ENCODE measurements around the gene HYOU1.

Gene HYOU1

GRCh38 chr11:119092880-119093842 lies 36.2 kb upstream of the HYOU1 start:
- TF ChIP-seq ARNT (IDR thresholded peaks at IDR 0.05), result no peak
- TF ChIP-seq TARDBP (IDR thresholded peaks at IDR 0.05), result no peak
- TF ChIP-seq, protein P1, sequence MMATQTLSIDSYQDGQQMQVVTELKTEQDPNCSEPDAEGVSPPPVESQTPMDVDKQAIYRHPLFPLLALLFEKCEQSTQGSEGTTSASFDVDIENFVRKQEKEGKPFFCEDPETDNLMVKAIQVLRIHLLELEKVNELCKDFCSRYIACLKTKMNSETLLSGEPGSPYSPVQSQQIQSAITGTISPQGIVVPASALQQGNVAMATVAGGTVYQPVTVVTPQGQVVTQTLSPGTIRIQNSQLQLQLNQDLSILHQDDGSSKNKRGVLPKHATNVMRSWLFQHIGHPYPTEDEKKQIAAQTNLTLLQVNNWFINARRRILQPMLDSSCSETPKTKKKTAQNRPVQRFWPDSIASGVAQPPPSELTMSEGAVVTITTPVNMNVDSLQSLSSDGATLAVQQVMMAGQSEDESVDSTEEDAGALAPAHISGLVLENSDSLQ (IDR thresholded peaks at IDR 0.05), result no peak
- TF ChIP-seq FOXK2 (IDR thresholded peaks at IDR 0.05), result no peak
- no peak; the same call in 1 of the 2 replicates for TF ChIP-seq ELF4 (IDR thresholded peaks at IDR 0.05)
- TF ChIP-seq L3MBTL2 (conservative IDR thresholded peaks at IDR 0.05), result 0 out of 2 replicates have a peak, but pooled peaks have one; percentile 33
- TF ChIP-seq HDGF (IDR thresholded peaks at IDR 0.05; ENCODE audit: borderline replicate concordance), result 0 out of 2 replicates have a peak, but pooled peaks have one; percentile 65
- TF ChIP-seq LEF1 (IDR thresholded peaks at IDR 0.05; ENCODE audit: borderline replicate concordance), result no peak
- CTCF ChIA-PET, result no interaction called here
- DNase-seq (ENCODE audit: extremely low spot score), result no peak
- POLR2A ChIA-PET, result interaction anchor here (1.0 to 4.1 kb wide), 9 partner anchors 7 to 46 kb away, joined by 3 to 47 read pairs (median 7); partner anchors contain the start of genes C2CD2L, DPAGT1, HINFP and HMBS

DNA sequence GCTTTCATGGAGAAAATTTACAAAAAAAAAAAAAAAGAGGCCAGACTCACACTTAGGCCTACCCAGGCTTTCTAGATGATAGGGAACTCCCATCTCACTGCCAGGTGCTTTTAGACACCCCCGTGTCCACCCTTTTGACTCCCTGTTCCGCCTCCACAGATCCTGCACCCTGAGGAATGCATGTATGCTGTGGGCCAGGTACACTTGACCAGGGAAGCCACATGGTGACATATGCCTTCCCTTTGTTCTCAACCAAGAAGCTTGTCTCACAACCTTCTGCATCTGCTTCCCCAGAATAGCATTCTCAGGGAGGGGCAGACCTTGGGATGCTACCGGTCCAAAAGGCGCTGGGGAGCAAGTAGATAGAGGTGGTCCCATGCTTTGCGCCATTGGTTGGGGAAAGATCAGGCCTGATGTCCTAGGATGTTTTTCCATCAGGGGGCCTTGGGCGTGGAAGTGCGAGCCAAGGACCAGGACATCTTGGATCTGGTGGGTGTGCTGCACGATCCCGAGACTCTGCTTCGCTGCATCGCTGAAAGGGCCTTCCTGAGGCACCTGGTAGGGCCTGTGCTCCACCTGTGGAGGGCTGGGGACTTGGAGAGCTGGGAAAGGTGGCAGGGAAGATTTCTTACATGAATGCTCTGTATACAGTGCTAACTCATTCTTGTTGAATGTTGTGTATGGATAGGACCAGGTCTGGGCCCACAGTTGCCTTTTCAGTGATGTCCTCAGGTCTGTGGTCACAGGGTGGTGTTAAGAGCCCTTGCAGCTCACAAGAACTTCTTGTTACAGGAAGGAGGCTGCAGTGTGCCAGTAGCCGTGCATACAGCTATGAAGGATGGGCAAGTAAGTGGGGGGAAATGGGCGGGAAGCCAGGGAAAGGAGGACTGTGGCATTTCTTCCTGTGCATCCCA lies 35.2 kb upstream of the HYOU1 start:
- POLR2A ChIA-PET, result interaction anchor here (1.0 to 4.1 kb wide), 5 partner anchors 7 to 25 kb away, joined by 3 to 47 read pairs (median 6); partner anchors contain the start of genes C2CD2L, DPAGT1, HMBS and VPS11
- DNase-seq (ENCODE audit: extremely low spot score), result no peak
- CTCF ChIA-PET, result interaction anchor here (0.7 kb wide), 1 partner anchor 161 kb away, joined by 3 read pairs; no protein-coding TSS in a partner anchor
- TF ChIP-seq, protein P1 (IDR thresholded peaks at IDR 0.05), result no peak
- TF ChIP-seq SUZ12 (IDR thresholded peaks at IDR 0.05) (no peak), LEF1 (IDR thresholded peaks at IDR 0.05; ENCODE audit: borderline replicate concordance) (no peak), TARDBP (IDR thresholded peaks at IDR 0.05) (no peak), L3MBTL2 (conservative IDR thresholded peaks at IDR 0.05) (no peak), NFRKB (IDR thresholded peaks at IDR 0.05) (no peak), BHLHE40 (IDR thresholded peaks at IDR 0.05; ENCODE audit: borderline replicate concordance) (no peak), SP1 (IDR thresholded peaks at IDR 0.05) (no peak), FOXA1 (IDR thresholded peaks at IDR 0.05) (no peak), FOXK2 (IDR thresholded peaks at IDR 0.05) (no peak), HDGF (IDR thresholded peaks at IDR 0.05; ENCODE audit: borderline replicate concordance) (no peak), CTBP1 (IDR thresholded peaks at IDR 0.05; ENCODE audit: borderline replicate concordance) (no peak), ZNF384 (IDR thresholded peaks at IDR 0.05) (no peak), FOXM1 (IDR thresholded peaks at IDR 0.05; ENCODE audit: borderline replicate concordance) (no peak), ELF4 (IDR thresholded peaks at IDR 0.05) (no peak), ARNT (IDR thresholded peaks at IDR 0.05) (no peak)

DNA sequence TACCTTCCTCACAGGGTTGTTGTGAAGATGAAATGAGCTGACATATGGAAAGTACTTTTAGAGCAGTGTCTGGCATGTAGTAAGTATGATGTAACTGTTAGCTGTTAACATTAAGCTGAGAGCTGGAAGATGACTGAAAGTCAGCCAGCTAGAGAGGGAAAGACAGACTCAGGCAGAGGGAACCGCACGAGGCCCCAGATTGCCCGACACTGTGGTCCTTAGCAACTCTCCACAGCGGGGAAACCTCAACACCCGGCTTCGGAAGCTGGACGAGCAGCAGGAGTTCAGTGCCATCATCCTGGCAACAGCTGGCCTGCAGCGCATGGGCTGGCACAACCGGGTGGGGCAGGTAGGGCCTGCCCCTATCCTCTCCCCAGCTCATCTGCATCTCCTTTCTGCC lies 34.2 kb upstream of the HYOU1 start:
- no peak for TF ChIP-seq L3MBTL2 (conservative IDR thresholded peaks at IDR 0.05)
- no peak for TF ChIP-seq FOXM1 (IDR thresholded peaks at IDR 0.05; ENCODE audit: borderline replicate concordance)
- TF ChIP-seq SUZ12 (IDR thresholded peaks at IDR 0.05), result no peak
- TF ChIP-seq NFRKB (IDR thresholded peaks at IDR 0.05), result no peak
- TF ChIP-seq LEF1 (IDR thresholded peaks at IDR 0.05; ENCODE audit: borderline replicate concordance), result no peak
- TF ChIP-seq FOXK2 (IDR thresholded peaks at IDR 0.05), result no peak
- TF ChIP-seq ARNT (IDR thresholded peaks at IDR 0.05), result no peak
- TF ChIP-seq ELF4 (IDR thresholded peaks at IDR 0.05), result no peak
- TF ChIP-seq, protein P1 (IDR thresholded peaks at IDR 0.05), result no peak
- no peak for TF ChIP-seq TARDBP (IDR thresholded peaks at IDR 0.05)
- TF ChIP-seq BHLHE40 (IDR thresholded peaks at IDR 0.05; ENCODE audit: borderline replicate concordance), result no peak
- no peak for TF ChIP-seq CTBP1 (IDR thresholded peaks at IDR 0.05; ENCODE audit: borderline replicate concordance)
- TF ChIP-seq HDGF (IDR thresholded peaks at IDR 0.05; ENCODE audit: borderline replicate concordance), result no peak
- no peak for TF ChIP-seq ZNF384 (IDR thresholded peaks at IDR 0.05)
- TF ChIP-seq FOXA1 (IDR thresholded peaks at IDR 0.05), result no peak
- no peak for TF ChIP-seq SP1 (IDR thresholded peaks at IDR 0.05)
- ChIA-PET CTCF (interaction anchor here (0.6 to 0.7 kb wide), 2 partner anchors 160 to 247 kb away, joined by 3 read pairs; no protein-coding TSS in a partner anchor), POLR2A (interaction anchor here (1.2 to 1.4 kb wide), 2 partner anchors 16 to 24 kb away, joined by 4 read pairs; partner anchors contain the start of genes C2CD2L and VPS11)
- DNase-seq (ENCODE audit: extremely low spot score), result no peak

- CTCF ChIA-PET, result no interaction called here
- TF ChIP-seq FOXM1 (IDR thresholded peaks at IDR 0.05; ENCODE audit: borderline replicate concordance) (no peak), CTBP1 (IDR thresholded peaks at IDR 0.05; ENCODE audit: borderline replicate concordance) (no peak)
- DNase-seq (ENCODE audit: extremely low spot score), result no peak
- POLR2A ChIA-PET, result interaction anchor here (1.1 kb wide), 1 partner anchor 32 kb away, joined by 4 read pairs; the partner anchor contains the start of gene HINFP
Measured at GRCh38 chr11:119089319-119089718, 32.3 kb upstream of the HYOU1 start.

GRCh38 chr11:119088406-119088805 lies 31.4 kb upstream of the HYOU1 start:
- DNase-seq (ENCODE audit: extremely low spot score), result no peak
- POLR2A ChIA-PET, result interaction anchor here (1.1 kb wide), 1 partner anchor 33 kb away, joined by 4 read pairs; the partner anchor contains the start of gene HINFP
- no peak for TF ChIP-seq HDGF (IDR thresholded peaks at IDR 0.05; ENCODE audit: borderline replicate concordance)
- TF ChIP-seq, protein P1 (IDR thresholded peaks at IDR 0.05), result no peak
- TF ChIP-seq CTBP1 (IDR thresholded peaks at IDR 0.05; ENCODE audit: borderline replicate concordance), result no peak
- TF ChIP-seq FOXK2 (IDR thresholded peaks at IDR 0.05), result no peak
- CTCF ChIA-PET, result no interaction called here

Measured in HEK293T (cell line).